NCI-H187 treated with DMSO at 0.1 percent for 48 hours (cell line): ENCODE measurements around the gene CALHM3.

Experiments used
- DNase-seq: peaks from one replicate; lab custom pipeline; 2025; lab: John Stamatoyannopoulos, UW

CALHM3 gene

GRCh38 chr10:103474077-103474476, 5.0 kb downstream of the CALHM3 start:
- DNase-seq: no peak

GRCh38 chr10:103473261-103473671, 5.8 kb downstream of the CALHM3 start:
- DNase-seq: no peak

- no peak for DNase-seq
Observed at GRCh38 chr10:103472005-103472404, 7.0 kb downstream of the CALHM3 start.

GRCh38 chr10:103470761-103471653, 8.0 kb downstream of the CALHM3 start:
- no peak for DNase-seq

GRCh38 chr10:103469201-103469600, 9.8 kb downstream of the CALHM3 start:
- no peak for DNase-seq

GRCh38 chr10:103467406-103467805, 11.6 kb downstream of the CALHM3 start:
- DNase-seq: no peak

GRCh38 chr10:103466734-103467133, 12.3 kb downstream of the CALHM3 start:
- DNase-seq: no peak

- no peak for DNase-seq
Observed at GRCh38 chr10:103465411-103466179, 13.4 kb downstream of the CALHM3 start.

- no peak for DNase-seq
Observed at GRCh38 chr10:103463499-103463898, 15.5 kb downstream of the CALHM3 start.

GRCh38 chr10:103459615-103460014, 19.4 kb downstream of the CALHM3 start:
- no peak for DNase-seq

- no peak for DNase-seq
Observed at GRCh38 chr10:103458720-103459119, 20.3 kb downstream of the CALHM3 start, which contains the start of gene CALHM1. TSS of gene CALHM1 (minus strand) at chr10:103458900. CDS start at chr10:103458751, 149 bp downstream.

GRCh38 chr10:103457896-103458583, 21.0 kb downstream of the CALHM3 start:
- no peak for DNase-seq

- DNase-seq: no peak
Observed at GRCh38 chr10:103457176-103457712, 21.8 kb downstream of the CALHM3 start.

GRCh38 chr10:103456074-103456660, 22.9 kb downstream of the CALHM3 start:
- no peak for DNase-seq

- no peak for DNase-seq
Observed at GRCh38 chr10:103455235-103455634, 23.8 kb downstream of the CALHM3 start.

- DNase-seq: no peak
Observed at GRCh38 chr10:103454026-103454425, 25.0 kb downstream of the CALHM3 start.

GRCh38 chr10:103452506-103453230, 26.4 kb downstream of the CALHM3 start:
- DNase-seq: no peak

- no peak for DNase-seq
Observed at GRCh38 chr10:103451831-103452505, 27.1 kb downstream of the CALHM3 start, which contains the start of gene CALHM2. TSS of gene CALHM2 (minus strand) at chr10:103452370. CDS start at chr10:103449941, 2,429 bp downstream.

GRCh38 chr10:103451091-103451813, 27.8 kb downstream of the CALHM3 start:
- DNase-seq: no peak
